GM19455 (cell line): ENCODE results near the gene TMEFF2.
"Not testable (repeated sequence)": the region's sequence is repeated elsewhere in the genome, so short reads cannot be mapped to it uniquely, and the experiment has no call there.

ENCODE experiments used
- ATAC-seq: cut with Tn5 transposase; IDR thresholded peaks from one replicate; pipeline ENCODE4 v1.9.1; 2021; ENCODE audit not compliant: unreplicated experiment

The TMEFF2 gene

DNA sequence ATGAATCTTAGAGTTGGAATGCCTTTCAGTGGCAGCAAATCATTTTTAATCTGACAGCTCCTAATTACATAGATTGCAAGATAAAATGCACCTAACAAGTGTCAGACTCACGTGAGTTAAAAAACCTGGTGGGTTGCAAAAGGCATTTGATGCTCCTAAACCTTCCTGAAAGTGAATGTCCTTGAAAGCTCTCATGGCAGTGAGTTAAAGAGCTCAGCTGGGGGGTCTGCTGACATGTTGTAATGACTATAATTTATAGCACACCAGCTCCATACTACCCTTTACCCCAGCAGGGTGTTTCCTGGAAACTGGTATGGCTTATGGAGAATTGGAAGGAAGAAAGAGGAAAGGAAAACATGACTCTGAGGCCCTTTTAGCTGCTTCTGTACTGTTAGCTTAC lies 256.0 kb downstream of the TMEFF2 start:
- no peak for ATAC-seq

DNA sequence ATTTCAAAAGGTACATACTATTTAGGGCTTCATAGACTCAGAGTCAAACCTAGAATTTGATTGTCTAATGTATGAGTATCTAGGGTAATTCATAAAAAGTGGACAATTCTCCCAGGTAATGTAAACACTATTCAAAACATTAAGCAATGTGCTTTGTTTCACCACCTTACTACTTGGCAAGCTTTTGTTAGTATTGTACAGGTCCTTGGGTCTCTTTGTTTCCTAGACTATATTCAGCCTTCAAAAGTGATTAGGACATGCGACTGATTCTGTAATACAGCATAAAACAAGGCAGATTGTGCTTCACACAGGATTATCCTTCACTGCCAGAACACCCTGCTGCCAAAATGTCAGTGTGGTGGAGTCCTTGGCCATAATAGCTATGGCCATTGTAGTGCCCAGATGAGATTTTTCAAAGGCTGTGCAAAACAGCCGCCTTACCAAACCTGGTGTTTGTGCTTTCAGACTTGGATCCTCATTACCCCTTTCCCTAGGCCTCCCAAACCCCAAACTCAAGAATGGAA lies 257.8 kb downstream of the TMEFF2 start:
- ATAC-seq, result no peak

DNA sequence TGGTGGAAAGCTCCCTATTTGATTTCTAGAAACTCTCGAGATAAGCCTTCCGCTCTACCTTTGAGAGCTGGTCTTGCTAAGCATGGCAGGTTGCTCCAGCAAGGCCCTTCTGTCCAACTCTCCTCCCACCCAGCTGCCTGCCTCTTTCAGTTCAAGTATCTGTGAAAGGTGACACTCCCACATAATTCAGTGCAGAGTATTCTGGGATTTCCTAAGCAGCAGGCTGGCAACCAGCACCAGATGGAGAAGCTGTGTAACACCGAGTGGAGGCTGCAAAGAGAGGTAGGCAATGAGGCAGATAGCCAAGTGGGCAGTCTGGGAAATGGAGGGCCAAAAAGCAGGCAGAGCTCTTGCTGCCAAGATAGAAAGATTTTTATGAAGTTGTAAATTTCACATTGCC lies 259.5 kb downstream of the TMEFF2 start:
- ATAC-seq, result no peak

DNA sequence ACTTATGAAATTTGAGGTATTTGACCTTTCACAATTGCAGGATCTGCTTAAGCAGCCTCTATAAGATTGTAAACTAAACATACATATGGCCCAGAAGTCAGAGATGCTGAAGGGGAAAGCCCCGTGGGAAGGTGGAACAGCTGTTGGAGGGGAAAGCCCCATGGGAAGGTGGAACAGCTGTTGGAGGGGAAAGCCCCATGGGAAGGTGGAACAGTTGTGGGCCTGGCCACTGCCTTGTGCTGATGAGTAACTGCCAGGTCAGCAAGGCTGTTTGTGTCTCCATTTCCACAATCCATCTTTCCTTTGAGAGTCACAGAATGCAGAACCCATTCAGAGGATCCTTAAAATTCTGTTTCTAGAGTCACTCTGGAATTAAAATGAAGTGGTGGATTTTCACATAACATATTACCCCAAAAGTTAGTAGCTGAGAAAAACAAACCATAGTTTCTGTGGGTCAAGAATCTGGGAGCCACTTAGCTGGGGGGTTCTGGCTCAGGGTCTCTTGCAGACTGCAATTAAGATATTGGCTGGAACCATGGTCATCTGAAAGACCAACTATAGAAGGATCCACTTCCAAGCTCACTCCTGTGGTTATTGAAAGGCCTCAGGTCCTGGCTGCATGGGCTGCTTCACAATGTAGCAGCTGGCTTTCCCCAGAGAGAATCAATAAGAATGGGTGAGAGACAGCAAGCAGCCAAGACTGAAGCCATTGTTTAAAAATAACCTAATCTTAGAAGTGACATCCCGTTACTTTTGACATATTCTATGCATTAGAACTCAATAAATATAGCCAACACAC lies 261.2 kb downstream of the TMEFF2 start:
- ATAC-seq, result peak; percentile 84

DNA sequence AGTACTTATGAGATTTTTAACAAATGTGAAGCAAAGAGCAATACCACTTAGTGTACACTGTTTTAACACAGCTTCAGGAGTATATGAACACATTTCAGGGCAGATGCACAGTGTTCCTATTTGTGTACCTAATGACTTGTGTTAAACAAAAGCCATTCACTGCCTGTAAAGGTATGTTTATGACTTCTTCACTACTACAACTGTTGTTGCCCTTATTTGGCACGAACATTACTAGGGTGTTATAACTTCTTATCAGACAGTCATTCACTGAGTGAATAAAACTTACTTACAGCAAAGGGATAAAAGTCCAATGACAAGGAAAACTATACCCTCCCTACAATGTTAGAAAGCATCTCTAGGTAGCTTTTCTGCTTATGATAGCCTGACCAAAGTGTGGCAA lies 262.4 kb downstream of the TMEFF2 start:
- no peak for ATAC-seq

DNA sequence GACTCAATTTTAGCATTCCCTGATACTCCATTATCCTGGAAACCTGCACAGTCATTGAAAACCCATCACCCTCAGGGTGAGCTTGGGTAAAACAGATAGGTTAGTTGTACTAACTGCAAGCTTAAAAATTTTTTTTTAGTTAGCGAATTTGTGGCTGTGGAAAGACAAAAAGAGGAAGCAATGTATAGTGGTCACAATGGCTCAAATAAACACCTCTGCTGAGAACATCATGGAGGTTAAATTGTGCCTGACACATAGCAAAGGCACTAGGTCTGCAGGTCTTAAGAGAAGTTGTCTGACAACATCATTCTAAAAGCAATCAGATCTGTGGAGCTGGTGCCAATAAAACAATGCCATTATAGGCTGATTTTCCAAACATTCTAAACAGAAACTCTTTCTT lies 263.4 kb downstream of the TMEFF2 start:
- ATAC-seq, result no peak

DNA sequence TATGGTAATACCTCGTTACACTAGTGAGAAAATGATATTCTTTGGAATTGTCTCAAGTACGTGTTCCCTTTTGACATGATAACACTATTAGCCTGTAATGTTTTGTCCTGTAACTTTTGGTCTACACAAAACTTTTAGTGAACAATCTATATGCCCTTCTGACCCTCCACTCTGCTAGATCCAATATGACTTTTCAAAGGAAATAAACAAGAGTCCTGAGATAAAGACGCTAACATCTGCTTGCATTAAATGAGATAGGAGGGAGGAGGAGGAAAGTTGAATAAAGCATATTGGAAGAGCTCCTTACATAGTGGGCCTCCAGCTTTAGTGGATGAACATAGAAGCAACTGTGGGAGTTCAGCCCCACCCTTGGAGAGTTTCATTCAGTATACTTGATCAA lies 264.5 kb downstream of the TMEFF2 start:
- no peak for ATAC-seq

DNA sequence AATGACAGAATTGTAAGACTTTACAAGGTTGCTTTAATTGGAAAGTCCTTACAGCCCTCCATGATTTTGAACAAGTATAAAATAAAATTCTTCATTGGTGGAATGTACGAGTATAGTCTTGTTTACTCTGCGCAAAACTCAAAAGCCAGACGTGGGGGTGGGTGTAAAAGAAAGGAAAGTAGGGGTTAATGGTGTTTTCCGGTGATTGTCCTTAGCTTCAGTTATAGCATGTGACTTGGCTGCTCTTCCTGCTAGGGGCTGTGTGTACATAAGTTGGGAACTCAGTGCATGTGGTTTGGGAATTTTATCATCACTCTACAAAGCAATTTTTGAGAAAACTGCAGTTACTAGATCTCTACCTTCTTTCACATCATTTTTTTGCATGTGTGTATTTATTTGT lies 265.4 kb downstream of the TMEFF2 start:
- ATAC-seq, result no peak

DNA sequence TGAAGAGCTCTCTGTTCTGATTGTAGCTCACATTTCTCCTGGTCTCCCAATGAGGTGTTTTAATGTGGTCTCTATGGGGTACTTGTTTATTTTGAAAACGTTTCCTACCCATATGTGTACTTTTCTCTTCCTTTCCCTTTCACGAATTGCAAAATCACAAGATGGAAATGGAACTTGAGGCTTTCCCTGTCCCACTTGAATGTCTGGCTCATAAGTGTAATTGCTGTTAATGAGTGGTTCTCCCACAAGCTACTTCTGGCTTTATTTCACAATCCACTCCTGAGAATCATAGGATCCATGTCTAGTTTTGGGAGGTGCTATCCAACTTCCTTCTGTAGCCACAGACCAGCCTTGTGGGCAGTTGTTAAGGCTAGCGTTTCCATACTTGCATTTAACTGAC lies 266.7 kb downstream of the TMEFF2 start:
- ATAC-seq, result no peak

DNA sequence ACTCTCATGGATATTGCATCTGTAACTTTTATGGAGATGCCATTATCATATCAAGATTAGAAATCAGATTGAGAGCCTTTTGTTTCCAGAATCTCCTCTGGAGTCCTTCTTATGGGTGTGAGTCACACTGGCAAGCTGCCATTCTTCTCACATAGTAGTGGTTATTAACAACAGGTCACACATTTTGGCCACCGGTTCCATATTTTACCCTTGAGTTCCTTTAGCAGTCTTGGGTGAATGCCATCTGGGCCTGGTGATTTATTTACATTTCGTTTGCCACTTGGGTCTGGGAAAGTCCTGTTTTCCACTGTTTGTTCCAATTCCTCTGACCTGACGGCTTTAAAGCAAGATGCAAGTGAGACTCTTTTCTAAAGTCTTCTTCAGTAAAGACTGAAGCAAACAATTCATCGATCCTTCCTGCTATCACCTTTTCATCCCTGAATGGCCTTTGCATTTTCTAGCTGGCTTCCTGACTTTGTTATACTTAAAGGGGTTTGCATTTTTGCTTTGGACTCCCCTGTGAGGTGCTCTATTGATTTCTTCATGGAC lies 267.3 kb downstream of the TMEFF2 start:
- no peak for ATAC-seq

DNA sequence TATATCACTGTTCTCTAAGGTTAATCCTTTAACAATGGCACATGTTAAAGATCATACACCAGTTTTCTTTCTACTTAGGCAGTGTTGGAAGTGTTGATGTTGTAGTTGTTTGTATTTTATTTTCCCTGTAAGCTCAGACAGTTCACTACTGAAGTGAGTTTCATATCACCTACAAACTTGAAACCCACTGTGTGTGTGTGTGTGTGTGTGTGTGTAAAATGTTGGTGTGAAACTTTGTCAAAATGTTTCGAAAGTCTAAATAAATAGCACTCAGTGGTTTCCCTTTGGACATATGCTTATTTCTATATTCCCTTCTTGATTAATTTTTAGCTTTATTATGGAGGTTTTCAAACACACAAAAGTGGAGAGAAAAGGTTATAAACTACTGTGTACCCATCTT lies 268.1 kb downstream of the TMEFF2 start:
- no peak for ATAC-seq

DNA sequence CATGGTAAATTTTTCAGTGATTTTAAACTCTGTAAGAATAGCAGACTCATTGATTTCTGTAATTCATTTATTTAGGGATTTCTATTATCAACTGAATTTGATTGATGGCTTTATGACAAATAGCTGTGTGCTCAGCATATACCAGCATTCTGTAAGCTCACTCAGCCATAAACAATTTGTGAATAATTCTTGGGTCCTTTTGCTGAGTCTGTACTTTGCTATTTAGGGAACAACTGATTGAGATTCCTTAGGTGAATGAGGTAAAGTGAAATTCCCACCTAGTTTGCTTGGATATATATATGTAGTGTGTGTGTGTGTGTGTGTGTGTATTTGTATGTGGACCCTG lies 271.1 kb downstream of the TMEFF2 start:
- ATAC-seq, result no peak

DNA sequence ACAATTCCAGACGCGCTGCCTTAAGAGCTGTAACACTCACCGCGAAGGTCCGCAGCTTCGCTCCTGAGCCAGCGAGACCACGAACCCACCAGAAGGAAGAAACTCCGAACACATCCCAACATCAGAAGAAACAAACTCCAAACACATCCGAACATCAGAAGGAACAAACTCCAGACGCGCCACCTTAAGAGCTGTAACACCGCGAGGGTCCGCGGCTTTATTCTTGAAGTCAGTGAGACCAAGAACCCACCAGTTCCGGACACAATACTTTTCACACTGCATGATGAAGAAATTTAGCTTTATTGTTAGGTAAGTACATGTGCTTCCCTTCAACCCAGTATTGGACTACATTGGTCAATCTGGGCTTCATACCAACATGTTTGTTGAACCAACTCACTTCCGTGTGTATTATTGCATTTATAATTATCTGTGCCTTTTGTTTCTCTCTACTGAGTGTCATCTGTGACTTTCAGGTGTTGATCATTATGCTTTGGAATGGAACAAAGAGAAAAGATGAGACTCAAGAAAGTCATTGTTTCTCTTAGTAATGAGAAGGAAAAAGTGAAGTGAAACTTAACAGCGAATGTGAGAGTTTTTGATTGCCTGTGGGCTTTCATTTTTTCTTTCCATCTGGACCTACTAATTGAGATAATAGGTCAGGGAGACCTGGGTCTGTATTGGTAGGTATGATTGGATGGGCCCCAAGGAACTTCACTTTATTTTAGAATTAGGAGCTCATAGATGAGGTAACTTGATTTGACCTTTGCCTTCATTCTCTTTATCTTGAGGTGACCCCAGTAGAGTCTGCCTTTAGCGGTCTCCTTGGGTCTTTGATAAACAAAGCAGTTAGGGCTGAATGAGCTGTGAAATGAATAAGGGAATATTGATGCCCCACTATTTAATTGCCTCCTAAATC lies 271.7 kb downstream of the TMEFF2 start:
- peak; percentile 94 for ATAC-seq

DNA sequence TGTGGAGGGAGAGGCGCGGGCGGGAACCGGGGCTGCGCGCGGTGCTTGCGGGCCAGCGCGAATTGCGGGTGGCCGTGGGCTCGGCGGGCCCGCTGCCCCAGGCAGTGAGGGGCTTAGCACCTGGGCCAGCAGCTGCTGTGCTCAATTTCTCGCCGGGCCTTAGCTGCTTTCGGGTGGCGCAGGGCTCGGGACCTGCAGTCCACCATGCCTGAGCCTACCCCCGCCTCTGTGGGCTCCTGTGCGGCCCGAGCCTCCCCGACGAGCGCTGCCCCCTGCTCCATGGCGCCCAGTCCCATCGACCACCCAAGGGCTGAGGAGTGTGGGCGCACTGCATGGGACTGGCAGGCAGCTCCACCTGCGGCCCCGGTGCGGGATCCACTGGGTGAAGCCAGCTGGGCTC lies 273.1 kb downstream of the TMEFF2 start:
- ATAC-seq, result not testable (repeated sequence)

DNA sequence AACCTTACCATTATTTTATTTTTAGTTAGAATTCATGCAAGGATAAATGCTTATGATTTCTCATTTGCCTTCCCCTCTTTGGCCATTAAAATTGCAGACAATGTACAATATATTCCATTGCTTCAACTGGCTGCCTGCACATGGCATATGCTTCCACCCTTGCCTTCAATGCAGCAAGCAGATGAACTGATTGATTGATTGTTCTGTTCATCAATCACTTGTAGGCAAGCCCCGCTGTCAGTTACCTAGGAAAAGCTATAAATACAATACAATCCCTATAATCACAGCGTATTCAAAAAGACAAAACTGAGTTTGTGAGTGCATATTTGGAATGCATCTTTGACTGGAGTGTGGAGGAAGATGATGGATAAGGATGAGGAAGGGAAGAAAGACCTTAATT lies 274.2 kb downstream of the TMEFF2 start:
- ATAC-seq, result no peak

DNA sequence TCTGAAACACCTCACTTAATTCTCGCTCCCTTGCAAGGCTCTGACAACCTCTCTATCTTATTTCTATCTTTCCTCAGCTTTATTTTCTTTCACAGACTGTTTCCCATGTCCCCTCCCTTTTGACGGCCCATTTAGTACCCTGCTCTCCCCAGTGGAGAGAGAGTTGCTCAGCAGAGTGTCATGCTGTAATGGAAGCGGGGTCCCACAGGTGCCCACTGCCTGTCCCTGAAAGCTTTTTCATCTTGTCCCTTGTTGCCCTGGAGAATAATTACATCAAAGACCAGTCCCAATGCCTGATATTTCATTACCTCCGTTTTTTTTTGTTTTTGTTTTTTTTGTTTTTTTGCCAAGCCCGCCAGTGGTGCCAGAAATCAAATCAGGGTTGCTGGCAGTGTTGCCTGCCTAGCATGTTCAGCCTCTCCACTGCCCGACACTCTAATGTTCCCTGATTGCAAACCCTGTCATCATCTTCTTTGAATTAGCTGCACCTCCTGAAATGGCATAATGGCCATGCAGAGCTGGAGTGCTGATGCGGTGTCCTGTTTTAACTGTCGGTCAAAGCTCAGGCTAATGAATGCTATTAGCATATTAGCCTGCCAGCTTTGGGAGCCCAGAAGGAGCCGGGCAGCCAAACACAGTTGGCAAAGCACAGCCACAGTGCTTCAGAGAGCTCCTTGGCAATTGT lies 276.6 kb downstream of the TMEFF2 start:
- ATAC-seq, result no peak

DNA sequence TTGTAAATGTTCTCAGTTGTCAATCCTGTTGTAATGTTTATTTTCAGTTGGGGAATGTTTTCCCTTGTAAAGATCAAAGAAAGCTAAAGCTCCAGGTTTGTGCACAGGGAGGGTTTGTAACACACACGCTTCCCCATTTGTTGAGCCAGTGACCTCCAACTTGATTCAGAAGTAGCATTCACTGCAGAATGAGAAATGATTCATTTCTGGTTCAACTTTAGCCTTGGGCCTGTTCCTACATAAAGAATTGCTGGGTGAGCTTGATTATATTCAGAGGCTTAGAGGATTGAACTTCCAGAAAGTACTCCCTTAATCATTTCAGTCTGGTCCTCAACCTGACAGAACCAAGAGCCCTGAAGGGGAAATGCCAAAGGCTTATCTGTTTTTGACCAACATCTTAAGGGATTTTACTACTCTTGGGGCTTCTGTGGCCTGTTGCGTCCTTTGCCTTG lies 277.3 kb downstream of the TMEFF2 start:
- no peak for ATAC-seq

DNA sequence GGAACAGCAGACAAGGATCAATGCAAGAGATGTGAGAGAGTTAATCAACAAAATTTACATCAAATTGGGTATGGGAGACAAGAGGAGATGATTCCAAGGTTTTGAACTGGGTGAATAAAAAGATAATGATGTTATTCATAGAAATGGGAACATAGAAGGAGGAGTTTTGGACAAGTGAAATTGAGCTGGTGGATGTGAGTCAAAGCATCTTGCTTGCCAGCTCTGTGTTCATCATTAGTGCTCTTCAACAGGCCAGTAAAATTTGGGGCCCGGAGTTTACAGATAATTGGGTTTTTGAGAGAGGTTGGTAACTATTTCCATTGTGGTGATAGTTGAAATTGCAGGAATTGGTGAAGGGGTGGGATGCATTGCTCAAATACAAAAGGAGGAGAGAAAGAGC lies 277.9 kb downstream of the TMEFF2 start:
- no peak for ATAC-seq

DNA sequence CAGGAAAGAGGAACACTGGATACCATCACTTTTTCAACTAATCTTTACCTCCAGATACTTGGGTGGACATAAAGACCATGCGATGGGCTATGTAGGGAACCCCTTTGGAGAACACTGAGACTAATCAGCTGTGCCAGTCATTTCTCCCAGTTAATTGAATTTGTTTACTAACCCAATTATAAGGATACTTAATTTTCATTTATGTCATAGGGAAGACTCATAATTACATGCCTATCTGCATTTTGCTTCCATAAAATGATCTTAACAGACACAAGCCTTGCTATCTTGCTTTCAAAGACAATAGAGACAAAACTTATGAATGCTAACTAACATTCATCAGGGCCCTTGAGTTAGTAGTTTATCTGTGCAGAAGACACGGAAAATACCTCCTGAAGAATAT lies 279.0 kb downstream of the TMEFF2 start:
- no peak for ATAC-seq

DNA sequence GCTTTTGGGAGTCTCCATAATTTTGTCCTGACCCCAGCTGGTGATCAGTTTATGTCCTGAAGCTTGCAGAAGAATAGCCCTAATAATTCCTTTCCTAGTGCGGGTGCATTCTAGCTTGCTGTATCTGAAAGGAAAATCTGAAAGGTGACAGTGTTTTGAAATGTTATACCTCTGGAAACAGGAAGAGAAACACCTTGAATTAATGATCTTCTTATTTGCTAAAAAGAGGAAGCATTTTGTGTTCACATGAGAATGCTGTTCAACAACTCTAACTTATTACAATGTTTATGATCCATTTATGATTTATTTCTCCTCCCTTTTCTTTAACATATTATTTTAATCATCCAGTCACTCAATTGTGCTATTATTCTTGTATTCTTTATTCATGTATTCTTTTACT lies 280.9 kb downstream of the TMEFF2 start:
- ATAC-seq, result no peak

DNA sequence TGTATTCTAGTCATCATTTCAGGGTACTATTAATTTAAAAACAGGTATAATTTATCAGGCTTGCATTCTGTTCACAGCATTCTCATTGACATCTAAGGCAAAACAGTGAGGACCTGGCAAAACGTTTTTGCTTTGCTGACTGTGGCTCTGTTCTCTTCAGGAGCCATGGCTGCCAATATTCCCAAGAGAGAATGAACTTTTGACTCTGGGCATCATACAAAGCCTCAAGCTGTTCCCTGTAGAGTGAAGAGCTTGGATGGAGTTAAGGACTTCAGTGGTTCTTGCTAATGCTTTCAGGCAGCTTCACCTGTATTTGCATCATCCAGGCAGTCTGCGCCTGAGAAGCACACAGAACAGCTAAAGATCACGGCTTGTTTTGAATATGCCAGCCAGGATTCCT lies 282.0 kb downstream of the TMEFF2 start:
- ATAC-seq, result no peak
